HG02610 (cell line): ENCODE measurements around the gene ZDHHC11.

Source experiments
- ATAC-seq: cut with Tn5 transposase; IDR thresholded peaks from one replicate; pipeline ENCODE4 v1.9.1; 2021; ENCODE audit warnings: mild to moderate bottlenecking, moderate library complexity; ENCODE audit not compliant: unreplicated experiment

ZDHHC11 gene

DNA sequence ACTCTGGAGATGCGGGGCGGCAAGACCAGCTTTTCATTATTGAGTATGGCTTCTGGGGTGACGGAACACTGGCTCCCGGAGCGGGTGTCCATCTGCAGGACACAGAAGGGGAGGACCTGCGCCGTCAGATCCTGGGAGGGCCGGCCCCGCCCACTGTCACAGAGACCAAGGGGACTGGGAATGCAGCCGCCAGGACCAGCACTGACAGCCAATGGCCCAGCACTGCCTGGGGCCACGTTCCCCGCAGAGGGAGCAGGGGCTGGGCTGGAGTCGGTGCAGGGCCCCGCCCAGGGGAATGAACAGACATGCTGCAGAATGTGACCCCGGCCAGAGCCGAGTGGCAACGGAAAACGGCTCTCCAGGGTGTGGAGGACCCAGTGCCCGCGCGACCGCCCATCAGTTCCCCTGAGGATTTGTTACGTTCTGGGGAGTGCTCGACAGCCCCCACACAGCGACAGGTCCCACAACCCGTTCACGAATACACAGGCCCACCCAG lies at the start of gene ZDHHC11:
TSS of gene ZDHHC11 (minus strand) at position 476 of the 496 bp plus-strand sequence. CDS start at position 92, 384 bp downstream.
- ATAC-seq: no peak

- no peak for ATAC-seq
Observed at GRCh38 chr5:893711-894110, 42.9 kb upstream of the ZDHHC11 start.

DNA sequence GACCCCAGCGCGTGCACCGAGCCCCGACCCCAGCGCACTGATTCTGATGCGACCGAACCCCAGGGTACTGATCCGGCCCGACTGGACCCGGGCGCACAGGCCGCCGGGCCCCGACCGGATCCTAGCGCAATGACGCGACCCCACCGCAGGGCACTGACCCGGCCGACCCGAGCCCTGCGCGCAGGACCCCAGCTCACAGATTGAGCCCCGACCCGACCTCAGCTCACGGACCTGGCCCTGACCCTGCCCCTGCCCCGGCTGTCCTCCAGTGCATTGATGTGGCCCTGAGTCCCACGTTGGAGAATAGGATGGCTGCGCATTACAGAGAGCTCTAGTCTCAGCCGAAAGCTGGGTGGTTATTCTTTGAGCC lies 42.3 kb upstream of the ZDHHC11 start:
- ATAC-seq: no peak

DNA sequence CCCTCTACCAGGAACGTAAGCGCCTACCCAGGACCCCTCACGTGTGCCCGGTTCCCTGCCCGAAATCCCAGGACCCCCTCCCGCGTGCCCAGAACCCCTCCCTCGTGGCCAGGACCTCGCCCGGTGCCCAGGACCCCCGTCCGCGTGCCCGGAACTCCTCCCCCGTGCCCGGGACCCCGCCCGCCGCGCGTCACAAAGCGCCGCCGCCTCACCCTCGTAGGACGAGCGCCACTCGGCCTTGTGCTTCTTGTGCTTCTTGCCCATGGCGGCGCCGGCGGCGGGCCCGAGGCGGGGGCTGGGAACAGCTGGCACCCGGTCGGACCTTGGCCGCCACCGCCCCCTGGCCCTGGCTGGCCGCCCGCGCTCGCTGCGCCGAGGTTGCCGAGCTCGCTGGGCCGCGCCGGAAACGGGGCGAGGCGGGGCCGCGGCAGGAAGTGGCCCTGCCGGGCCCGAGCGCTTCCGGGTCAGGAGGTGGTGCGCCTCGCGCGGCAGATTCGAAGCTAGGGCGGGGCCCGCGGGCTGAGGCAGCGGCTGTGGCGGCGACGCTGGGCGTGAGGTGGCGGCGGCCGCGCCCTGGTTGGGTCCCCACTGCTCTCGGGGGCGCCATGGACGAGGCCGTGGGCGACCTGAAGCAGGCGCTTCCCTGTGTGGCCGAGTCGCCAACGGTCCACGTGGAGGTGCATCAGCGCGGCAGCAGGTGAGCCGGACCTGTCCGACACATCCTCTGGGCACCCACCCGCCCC lies 41.8 kb upstream of the ZDHHC11 start, which contains the start of the genes BRD9 and TRIP13:
TSS of gene BRD9 (minus strand) at position 408 of the 743 bp plus-strand sequence. CDS start at position 264, 144 bp downstream.
TSS of gene TRIP13 (plus strand) at position 491 of the 743 bp plus-strand sequence. CDS start at position 606, 115 bp downstream.
- ATAC-seq: peak; percentile 98

GRCh38 chr5:891837-892393 lies 41.1 kb upstream of the ZDHHC11 start:
- ATAC-seq: no peak

DNA sequence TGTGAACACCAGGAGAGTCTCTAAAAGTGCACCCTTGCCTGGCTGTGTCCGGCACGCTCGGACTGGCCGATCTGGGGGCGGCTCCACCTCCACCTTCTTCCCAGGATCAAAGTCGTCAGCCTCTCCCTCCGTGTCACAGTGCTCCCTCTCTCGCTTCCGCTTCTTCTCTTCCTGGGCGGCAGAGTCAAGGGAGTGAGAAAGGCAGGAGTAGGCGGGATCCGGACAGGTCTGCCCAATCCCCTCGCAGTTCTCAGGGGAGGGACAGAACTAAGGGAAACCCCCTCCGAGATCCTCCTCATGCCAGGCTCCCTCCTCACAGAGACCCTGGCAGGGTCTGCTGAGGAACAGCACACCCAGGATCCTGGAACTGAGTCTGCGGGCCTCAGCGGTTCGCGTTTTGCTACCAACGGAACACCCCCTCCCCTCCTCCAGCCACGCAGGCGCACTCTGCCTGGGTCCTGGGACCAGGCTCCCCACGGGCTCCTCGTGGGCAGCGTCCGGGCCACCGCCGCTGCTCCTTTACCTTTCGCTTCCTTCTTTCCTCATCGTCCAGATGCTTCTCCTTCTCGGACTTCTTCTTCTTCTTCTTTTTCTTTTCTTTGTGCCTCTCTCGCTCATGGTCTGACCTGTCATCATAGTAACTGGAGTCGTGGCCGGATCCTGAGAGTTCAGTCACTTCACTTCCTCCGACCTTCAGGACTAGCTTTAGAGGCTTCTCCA lies 40.5 kb upstream of the ZDHHC11 start:
- no peak for ATAC-seq

DNA sequence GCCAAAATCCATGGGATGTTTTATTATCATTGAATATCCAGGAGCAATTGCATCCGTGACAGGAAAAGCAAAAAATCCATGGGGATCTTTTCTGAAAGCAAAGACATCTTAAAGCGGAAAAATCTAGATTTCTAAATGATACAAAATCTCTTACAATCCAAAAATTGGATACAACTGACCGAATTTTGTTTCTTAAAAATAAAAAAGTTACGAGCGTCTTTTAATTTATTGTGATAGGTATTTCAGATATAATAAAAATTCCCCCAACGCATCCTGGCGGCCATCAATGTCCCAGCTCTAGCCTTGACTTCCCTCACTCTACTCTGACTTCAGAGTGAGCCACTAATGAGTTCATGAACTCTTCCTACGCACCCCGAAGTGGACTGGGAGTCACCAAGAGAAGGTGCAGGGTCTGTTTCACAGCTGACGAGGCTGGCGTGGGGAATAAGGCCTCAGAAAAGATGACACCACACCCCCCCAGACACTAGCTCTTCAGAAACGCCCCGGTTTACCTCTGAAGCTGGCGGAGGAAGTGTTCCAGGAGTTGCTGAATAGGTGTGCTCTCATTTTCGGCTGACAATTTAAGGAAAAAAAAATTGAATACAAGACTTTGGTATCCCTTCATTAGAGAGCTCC lies 38.4 kb upstream of the ZDHHC11 start:
- no peak for ATAC-seq

DNA sequence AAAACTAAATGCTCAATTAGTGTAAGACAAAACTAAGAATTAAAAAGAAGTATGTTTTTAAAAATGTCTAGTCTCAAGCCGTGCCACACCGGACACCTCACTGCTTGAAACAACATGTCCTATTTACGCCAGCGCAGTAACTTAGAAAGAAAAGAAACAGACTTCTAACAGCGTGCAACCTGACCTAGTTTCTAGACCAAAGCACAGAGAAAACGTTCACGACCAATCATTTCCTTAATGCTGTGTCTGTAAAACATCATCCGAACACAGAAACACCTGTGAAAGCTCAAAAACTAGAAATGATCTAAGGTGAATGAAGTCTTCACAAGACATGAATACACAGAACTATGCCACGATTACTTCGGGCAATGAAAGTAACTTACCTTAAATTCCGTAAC lies 37.9 kb upstream of the ZDHHC11 start:
- no peak for ATAC-seq

- no peak for ATAC-seq
Observed at GRCh38 chr5:887947-888637, 37.3 kb upstream of the ZDHHC11 start.

- ATAC-seq: no peak
Observed at GRCh38 chr5:886716-887325, 36.0 kb upstream of the ZDHHC11 start.

DNA sequence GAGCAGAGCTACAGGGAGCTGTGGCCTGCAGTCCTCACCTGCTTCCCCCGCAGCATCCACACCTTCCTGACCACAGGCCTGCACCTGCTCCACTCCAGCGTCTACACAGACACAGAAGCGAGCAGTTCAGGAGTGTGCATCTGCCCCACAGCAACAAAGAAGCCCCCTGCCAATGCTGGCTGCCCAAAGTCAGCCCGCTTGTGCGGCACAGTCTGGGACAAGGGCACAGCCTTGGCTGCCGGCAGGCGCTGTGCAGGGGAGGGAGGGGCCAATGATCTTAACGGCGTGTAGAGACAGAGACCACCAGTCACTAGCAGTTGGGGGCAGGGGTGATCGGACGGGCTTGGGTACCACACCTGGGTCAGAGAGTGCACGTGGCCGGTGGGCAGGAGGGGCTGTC lies 35.2 kb upstream of the ZDHHC11 start:
- no peak for ATAC-seq

DNA sequence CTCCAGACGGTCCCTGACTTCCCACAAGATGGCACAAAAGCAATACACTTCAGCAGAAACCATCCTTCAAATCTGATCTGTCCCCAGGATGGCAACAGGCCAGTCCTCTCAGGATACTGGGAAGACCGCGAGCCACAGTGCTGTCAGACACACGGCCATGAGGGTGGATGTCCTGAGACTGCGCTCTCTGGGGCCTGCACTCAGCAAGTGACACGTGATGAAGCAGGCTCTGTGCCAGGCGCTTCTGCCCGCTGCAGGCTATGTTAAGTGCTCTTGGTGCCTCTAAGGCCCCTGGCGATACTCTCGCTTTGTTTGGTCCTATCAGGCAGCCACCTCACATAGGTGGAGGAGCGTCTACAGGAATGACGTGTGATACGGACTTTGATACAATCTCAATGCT lies 34.7 kb upstream of the ZDHHC11 start:
- ATAC-seq: no peak

DNA sequence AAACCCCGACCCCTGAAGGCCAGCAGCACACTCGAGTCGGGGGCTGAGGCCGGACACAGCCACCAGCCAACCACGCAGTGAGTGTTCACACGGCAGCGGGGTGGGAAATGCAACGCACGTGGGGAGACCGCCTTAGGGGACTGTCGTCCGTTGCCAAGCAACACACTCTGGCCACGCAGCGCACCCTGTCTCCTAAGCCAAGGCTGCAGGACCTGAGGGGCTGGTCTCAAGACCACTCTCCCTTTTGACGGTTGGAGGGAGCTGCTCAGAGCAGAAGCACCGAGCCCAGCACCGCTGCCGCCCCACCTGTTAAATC lies 34.3 kb upstream of the ZDHHC11 start:
- ATAC-seq: no peak

DNA sequence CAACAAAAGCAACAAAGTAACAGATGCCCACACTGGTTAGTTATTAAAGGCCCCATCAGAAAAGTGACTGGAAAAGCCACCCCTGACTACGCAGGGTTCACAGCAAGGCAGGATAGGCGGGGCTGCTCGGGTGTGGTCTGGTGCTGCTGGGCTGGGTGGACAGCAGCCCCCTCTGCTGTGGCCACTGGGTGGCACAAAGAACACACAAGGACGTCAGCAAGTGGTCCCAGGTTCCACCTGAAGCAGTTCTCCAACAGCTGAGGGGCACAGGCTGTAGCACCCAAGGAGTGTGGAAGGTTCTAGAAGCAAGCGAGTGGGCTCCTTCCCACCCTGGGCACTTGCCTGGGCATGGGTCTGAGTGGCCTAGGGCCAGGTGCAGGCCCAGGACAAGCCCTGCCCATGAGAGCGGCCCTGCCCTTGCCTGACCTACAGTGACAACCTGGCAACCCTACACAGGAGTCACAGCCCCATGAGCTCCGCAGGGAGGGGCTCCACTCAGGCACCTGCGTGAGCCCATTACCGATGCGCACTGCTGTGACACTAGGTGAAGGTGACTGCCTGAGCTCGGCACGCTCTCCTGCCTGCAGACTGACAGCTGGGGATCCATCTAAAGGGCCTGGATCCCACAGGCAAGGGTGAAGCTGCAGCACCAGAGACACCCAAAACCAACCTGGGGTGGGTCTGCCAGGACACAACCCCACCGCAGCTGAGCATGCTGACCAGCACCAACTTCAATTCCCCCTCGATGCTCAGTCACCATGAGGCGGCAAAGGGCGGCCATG lies 33.8 kb upstream of the ZDHHC11 start:
- no peak for ATAC-seq

DNA sequence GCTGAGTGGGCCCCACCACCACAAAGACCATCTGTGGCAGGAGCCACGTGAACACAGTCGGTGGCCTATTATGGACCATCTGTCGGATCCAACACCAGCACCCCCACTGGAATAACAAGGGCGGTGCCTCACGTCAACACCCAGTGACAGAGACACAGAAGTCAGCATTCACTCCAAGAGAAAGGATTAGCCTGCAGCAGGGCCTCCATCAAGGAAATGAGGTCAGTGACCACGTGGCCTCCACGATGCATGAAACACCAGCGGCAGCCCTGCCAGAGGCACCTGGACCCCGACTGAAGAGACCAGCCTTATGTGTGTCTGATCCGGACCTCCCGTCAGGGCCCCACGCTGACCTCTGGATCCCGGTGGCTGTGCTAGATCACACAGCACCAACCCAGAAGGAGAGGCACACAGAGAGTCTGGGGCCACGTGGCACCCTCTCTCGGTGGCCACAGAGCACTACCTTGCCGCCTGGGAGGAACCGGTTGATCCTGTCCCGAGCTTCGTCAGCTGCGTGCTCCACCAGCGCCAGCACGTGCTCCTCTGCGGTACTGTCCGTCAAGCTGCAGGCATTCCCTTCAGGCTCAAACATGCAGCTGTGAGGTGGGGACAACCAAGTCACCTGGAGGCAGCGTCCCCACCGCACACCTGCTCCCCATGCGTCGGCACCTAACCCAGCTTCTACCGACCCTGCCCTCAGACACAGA lies 32.8 kb upstream of the ZDHHC11 start:
- ATAC-seq: no peak

GRCh38 chr5:882253-883183 lies 31.7 kb upstream of the ZDHHC11 start:
- no peak for ATAC-seq

DNA sequence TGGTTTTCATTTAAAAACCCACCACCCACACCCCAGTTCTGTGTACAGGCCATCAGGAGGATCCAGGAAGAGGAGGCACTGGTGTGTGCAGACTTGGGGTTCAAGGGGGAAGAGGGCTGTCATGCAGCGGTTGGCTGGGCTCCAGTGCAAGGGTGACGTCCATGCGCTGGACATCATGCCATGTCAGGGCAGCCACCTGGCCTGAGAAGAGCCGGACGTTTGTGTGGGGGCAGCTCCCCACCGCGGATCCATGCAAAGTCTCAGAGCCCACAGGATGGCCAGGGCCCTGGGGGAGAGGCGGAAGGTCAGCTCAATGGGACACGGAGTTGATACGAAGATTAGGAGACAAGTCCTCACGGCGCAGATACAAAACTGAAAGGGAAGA lies 30.8 kb upstream of the ZDHHC11 start:
- ATAC-seq: no peak
